Aorta (tissue), 5 donors: ENCODE data around the gene KIF1A. TPM values are rescaled to one million over a fixed set of nuclear protein-coding genes. Genes with fewer than 3 reads are reported as not detected.
"Not testable (repeated sequence)": the region's sequence is repeated elsewhere in the genome, so short reads cannot be mapped to it uniquely, and the experiment has no call there.

Experiments used
- ATAC-seq: fragments of 200-7000 bp; cut with Tn5 transposase; one replicate; pipeline ENCODE4 v1.9.1; 2022; ENCODE audit warnings: moderate library complexity; ENCODE audit not compliant: low FRiP score
- DNase-seq, 2 donors: peaks; one replicate each; pipeline ENCODE4 v3.0.0-alpha.2; 2020
- H3K27ac ChIP-seq, 2 donors: one replicate each; pipeline ENCODE4 v1.5.1; 2013; ENCODE audit warnings: low read length in 2 of 2, mild to moderate bottlenecking in 2 of 2, moderate library complexity in 2 of 2, control low read depth in 1 of 2, inconsistent platforms in 1 of 2, low read depth in 1 of 2
- H3K27me3 ChIP-seq, 2 donors: one replicate each; pipeline ENCODE4 v1.6.1; 2013; ENCODE audit warnings: control low read depth in 1 of 2, low read length in 1 of 2, mild to moderate bottlenecking in 1 of 2, moderate library complexity in 1 of 2; ENCODE audit not compliant: insufficient read depth in 2 of 2, control insufficient read depth in 1 of 2
- H3K36me3 ChIP-seq, 2 donors: one replicate each; pipeline ENCODE4 v1.6.1; 2013; ENCODE audit warnings: control low read depth in 1 of 2, low read length in 1 of 2, mild to moderate bottlenecking in 1 of 2; ENCODE audit not compliant: insufficient read depth in 2 of 2, control insufficient read depth in 1 of 2
- H3K4me1 ChIP-seq, 2 donors: one replicate each; pipeline ENCODE4 v1.6.1; 2013; ENCODE audit warnings: low read length in 2 of 2, control low read depth in 1 of 2, mild to moderate bottlenecking in 1 of 2, moderate library complexity in 1 of 2; ENCODE audit not compliant: insufficient read depth in 2 of 2, control insufficient read depth in 1 of 2
- H3K4me3 ChIP-seq, 2 donors: one replicate each; pipeline ENCODE4 v1.5.1; 2013; ENCODE audit warnings: low read length in 2 of 2, control low read depth in 1 of 2, mild to moderate bottlenecking in 1 of 2
- H3K9me3 ChIP-seq: one replicate; pipeline ENCODE4 v1.6.1; 2013; ENCODE audit warnings: mild to moderate bottlenecking, low read length; ENCODE audit not compliant: control insufficient read depth
- WGBS, 2 donors: extraction: QIAGEN DNeasy Blood & Tissue Kit; methylation state at CpG; one replicate each; pipeline ENCODE4 v1.1.7; 2013; 5-methylcytosine and 5-hydroxymethylcytosine counted together
- intact Hi-C, 2 donors: fragments of 100-400 bp; cut with DNase I; formaldehyde crosslinking; loops; one replicate each; pipeline versions ENCODE4 v1.14.2 to v1.15.0; 2022
- polyA plus RNA-seq, 2 donors: library from polyadenylated mRNA; stranded (reverse); fragments of 200-250 nt; gene quantifications; one replicate each; pipeline ENCODE4 v1.2.3, GENCODE V29; 2013
- total RNA-seq, 2 donors: library from RNA; stranded (reverse); fragmentation: NEBNext Ultra II Directional; extraction: Animal tissue kit (Norgen Biotek cat#: 25700); gene quantifications; one replicate each; pipeline ENCODE4 v1.2.1, GENCODE V29; 2021
- donor health status: healthy with polysubstance abuse.
- donor health status: Bipolar disorder and iron deficiency.
- donor health status: DM: no; HTN: no; CAD: no.
- donor health status: DM: no; HTN: no; CAD: no.
- donor health status: DM: yes; HTN: yes; CAD: no.

KIF1A gene
- total and polyA plus RNA-seq, 4 donors = 0.25 to 0.78 (median 0.72) TPM; not detected in 1

- Histone ChIP-seq H3K27me3 (no peaks in the 10 kb centered on the region), H3K4me1 (no peaks in the 10 kb centered on the region), H3K9me3 (no peaks in the 10 kb centered on the region), H3K4me3 (no peak overlapping the region), H3K36me3 (no peaks in the 10 kb centered on the region), H3K27ac (no peak overlapping the region)
- no peak for DNase-seq
- intact Hi-C loops = no loop called here
- 71 to 76% methylated on average over 11 of the region's 11 CpGs for WGBS, 2 donors
- ATAC-seq = no peak
Observed at GRCh38 chr2:240689975-240690374, 130.0 kb downstream of the KIF1A start.

- no peak for ATAC-seq
- Histone ChIP-seq H3K36me3 (no peaks in the 10 kb centered on the region), H3K4me3 (no peak overlapping the region), H3K27ac (no peak overlapping the region), H3K27me3 (no peaks in the 10 kb centered on the region), H3K4me1 (no peaks in the 10 kb centered on the region), H3K9me3 (no peaks in the 10 kb centered on the region)
- no peak for DNase-seq
- 93 to 96% methylated on average over 9 of the region's 9 CpGs for WGBS, 2 donors
- intact Hi-C loops = no loop called here
Observed at GRCh38 chr2:240688553-240688919, 131.5 kb downstream of the KIF1A start.

GRCh38 chr2:240687741-240688552 is 132.1 kb downstream of the KIF1A start:
- Histone ChIP-seq H3K27me3 (no peaks in the 10 kb centered on the region), H3K9me3 (no peaks in the 10 kb centered on the region), H3K4me1 (no peaks in the 10 kb centered on the region), H3K4me3 (no peak overlapping the region), H3K27ac (no peak overlapping the region), H3K36me3 (no peaks in the 10 kb centered on the region)
- intact Hi-C loops = no loop called here
- ATAC-seq (no peak), DNase-seq (no peak)
- WGBS, 2 donors = 88 to 91% methylated on average over 13 to 14 of the region's 14 CpGs

GRCh38 chr2:240687045-240687740 is 132.8 kb downstream of the KIF1A start:
- ATAC-seq = no peak
- Histone ChIP-seq H3K4me3 (no peak overlapping the region), H3K27me3 (no peaks in the 10 kb centered on the region), H3K4me1 (no peaks in the 10 kb centered on the region), H3K9me3 (no peaks in the 10 kb centered on the region), H3K27ac (no peak overlapping the region), H3K36me3 (no peaks in the 10 kb centered on the region)
- intact Hi-C loops = no loop called here
- 73 to 79% methylated on average over 17 to 20 of the region's 20 CpGs for WGBS, 2 donors
- DNase-seq = no peak

- no peak overlapping the region for H3K4me3 ChIP-seq
- intact Hi-C loops = no loop called here
- DNase-seq (no peak), ATAC-seq (no peak)
- no peaks in the 10 kb centered on the region for H3K9me3 ChIP-seq
- H3K4me1 ChIP-seq = no peaks in the 10 kb centered on the region
- H3K36me3 ChIP-seq = no peaks in the 10 kb centered on the region
- WGBS, 2 donors = 67 to 73% methylated on average over 6 of the region's 6 CpGs
- no peaks in the 10 kb centered on the region for H3K27me3 ChIP-seq
- no peak overlapping the region for H3K27ac ChIP-seq
Observed at GRCh38 chr2:240686460-240686859, 133.6 kb downstream of the KIF1A start.

- H3K9me3 ChIP-seq = no peaks in the 10 kb centered on the region
- no peaks in the 10 kb centered on the region for H3K27me3 ChIP-seq
- DNase-seq (no peak), ATAC-seq (no peak)
- intact Hi-C loops = no loop called here
- H3K36me3 ChIP-seq = no peaks in the 10 kb centered on the region
- WGBS, 2 donors = 48 to 60% methylated on average over 10 of the region's 10 CpGs
- H3K4me1 ChIP-seq = no peaks in the 10 kb centered on the region
- no peak overlapping the region for H3K4me3 ChIP-seq
- no peak overlapping the region for H3K27ac ChIP-seq
Observed at GRCh38 chr2:240685771-240686371, 134.1 kb downstream of the KIF1A start.

- 72 to 73% methylated on average over 11 to 15 of the region's 15 CpGs for WGBS, 2 donors
- H3K36me3 ChIP-seq, H3K9me3 ChIP-seq, H3K27ac ChIP-seq, intact Hi-C loops, H3K4me3 ChIP-seq, H3K4me1 ChIP-seq, H3K27me3 ChIP-seq, ATAC-seq, DNase-seq: not testable (repeated sequence)
Observed at GRCh38 chr2:240683980-240684728, 135.9 kb downstream of the KIF1A start.

- H3K4me1 ChIP-seq, ATAC-seq, intact Hi-C loops, H3K27me3 ChIP-seq, H3K9me3 ChIP-seq, H3K36me3 ChIP-seq, H3K27ac ChIP-seq, DNase-seq, H3K4me3 ChIP-seq: not testable (repeated sequence)
- WGBS, 2 donors = 71 to 81% methylated on average over 2 to 4 of the region's 15 CpGs
Observed at GRCh38 chr2:240683329-240683979, 136.6 kb downstream of the KIF1A start.
